Measurements from ENCODE around the gene CST9. TPM values are rescaled to one million over a fixed set of nuclear protein-coding genes. Genes with fewer than 3 reads are reported as not detected.

Gene CST9
- total and polyA plus RNA-seq, 2 of the 8 experiments (the other 6 are each of a cell fraction or from before 2014, with no cell fraction given), result 0.05 to 0.19 TPM

DNA sequence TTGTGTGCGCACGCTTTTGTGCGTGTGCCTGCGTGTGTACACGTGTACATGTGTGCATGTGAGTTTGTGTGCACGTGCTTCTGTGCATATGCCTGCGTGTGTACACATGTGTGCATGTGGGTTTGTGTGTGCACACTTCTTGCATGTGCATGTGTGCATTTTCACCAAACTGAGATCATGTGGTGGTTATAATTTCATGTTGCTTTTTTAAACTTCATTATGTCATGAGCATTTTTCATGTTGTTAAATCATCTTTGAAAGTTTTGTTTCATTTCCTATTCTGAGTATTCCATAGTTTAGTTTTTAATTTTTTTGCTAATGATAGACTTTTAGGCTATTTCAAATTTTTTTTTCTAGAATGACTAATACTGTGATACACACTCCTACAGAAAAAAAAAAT is 38.4 kb upstream of the CST9 start:
- Histone ChIP-seq H2BK20ac (ENCODE audit: low read length) (no peak overlapping the region), H2BK12ac (ENCODE audit: low read depth, low read length) (no peak overlapping the region), H4K8ac (ENCODE audit: extremely low read depth, insufficient read depth, low read length) (no peak overlapping the region), H3K27ac (ENCODE audit: low read depth, low read length) (no peak overlapping the region), H3K4ac (replicated peaks; ENCODE audit: insufficient read length, low read depth, low read length) (peak overlapping the region; percentile 21), H2BK120ac (replicated peaks; ENCODE audit: low read depth, low read length) (peak overlapping the region; percentile 73), H3K56ac (replicated peaks; ENCODE audit: insufficient read length, low read depth, low read length) (no peak overlapping the region), H2AFZ (ENCODE audit: low read length) (no peak overlapping the region), H3K23ac (ENCODE audit: insufficient read length) (no peak overlapping the region), H4K91ac (replicated peaks; ENCODE audit: insufficient read length, low read length) (peak overlapping the region; percentile 63), H4K5ac (ENCODE audit: insufficient read length, low read depth, low read length) (no peak overlapping the region), H4K20me1 (replicated peaks in 1 of 2; ENCODE audit: control insufficient read depth in 1 of 2, insufficient read depth in 2 of 2, low read length in 2 of 2) (no peaks in the 10 kb centered on the region), H3K79me2 (ENCODE audit: control insufficient read depth in 1 of 2, insufficient read depth in 2 of 2, low read length in 2 of 2) (no peaks in the 10 kb centered on the region), H3K27me3 (replicated peaks in 1 of 4; ENCODE audit: control insufficient read depth in 3 of 4, extremely low read depth in 1 of 4, insufficient read depth in 3 of 4, low read length in 3 of 4) (no peaks in the 10 kb centered on the region; a peak in 1 of 7 replicates), H2AK5ac (ENCODE audit: low read depth, low read length) (no peak overlapping the region), H3K79me1 (ENCODE audit: low read depth, low read length) (no peaks in the 10 kb centered on the region), H3K4me2 (ENCODE audit: insufficient read depth in 1 of 2, low read depth in 2 of 2, low read length in 2 of 2) (no peak overlapping the region), H3K4me1 (replicated peaks in 1 of 4; ENCODE audit: control insufficient read depth in 3 of 4, insufficient read depth in 4 of 4, low read length in 3 of 4) (peaks cover 0 to 3% (median 0%) of the 10 kb centered on the region in 4 experiments; a peak in 4 of 7 replicates), H3K14ac (ENCODE audit: insufficient read length) (no peak overlapping the region), H2BK5ac (ENCODE audit: low read depth, low read length) (no peak overlapping the region), H3K18ac (ENCODE audit: extremely low read depth, low read length) (no peak overlapping the region), H2BK15ac (ENCODE audit: low read length) (peak overlapping the region; percentile 55; the same call in 1 of the 2 replicates), H3K9me3 (ENCODE audit: insufficient read depth in 2 of 2, low read depth in 1 of 2, low read length in 1 of 2) (no peaks in the 10 kb centered on the region), H3K4me3 (ENCODE audit: extremely low read depth in 1 of 4, insufficient read depth in 2 of 4, low read depth in 3 of 4, low read length in 4 of 4) (no peak overlapping the region), H3K23me2 (ENCODE audit: low read depth, low read length) (no peaks in the 10 kb centered on the region; the same call in 1 of the 2 replicates), H3K9ac (replicated peaks in 1 of 4; ENCODE audit: extremely low read depth in 1 of 4, low read depth in 3 of 4, low read length in 3 of 4) (no peak overlapping the region), H3K36me3 (ENCODE audit: control insufficient read depth in 2 of 4, insufficient read depth in 4 of 4, low read length in 3 of 4) (no peaks in the 10 kb centered on the region)
- ChIA-PET POLR2A (ENCODE audit: partially characterized antibody) (no interaction called here), CTCF (ENCODE audit: partially characterized antibody) (no interaction called here)
- 90% methylated on average over 7 of the region's 7 CpGs; no CpG with 5 or more reads in 1 of the 2 experiments for WGBS, 2 experiments (ENCODE audit: extremely low coverage in 1 of 2, insufficient coverage in 1 of 2, insufficient read length in 1 of 2, insufficient replicate concordance in 2 of 2, low coverage in 1 of 2, low lambda C conversion rate in 2 of 2, missing lambda C conversion rate in 1 of 2)
- DNase-seq (ENCODE audit: low read depth in 1 of 2, low spot score in 2 of 2) (no peak), FAIRE-seq (no peak)
- TF ChIP-seq CTBP2 (IDR thresholded peaks at IDR 0.05; ENCODE audit: borderline replicate concordance, insufficient read depth, insufficient read length, low read length) (no peak), TCF12 (IDR thresholded peaks at IDR 0.05; ENCODE audit: low read depth, low read length) (no peak), YY1 (IDR thresholded peaks at IDR 0.05; ENCODE audit: low read depth, low read length) (no peak), SP2 (IDR thresholded peaks at IDR 0.05; ENCODE audit: low read length) (no peak), KDM5A (IDR thresholded peaks at IDR 0.05; ENCODE audit: low read length) (no peak), EP300 (IDR thresholded peaks at IDR 0.05; ENCODE audit: borderline replicate concordance in 1 of 2, low read depth in 2 of 2, low read length in 2 of 2) (no peak), SAP30 (IDR thresholded peaks at IDR 0.05; ENCODE audit: insufficient read depth, insufficient replicate concordance, low read length) (no peak), ASH2L (IDR thresholded peaks at IDR 0.05; ENCODE audit: low read length) (no peak), EZH2 (IDR thresholded peaks at IDR 0.05; ENCODE audit: low read depth, low read length, severe bottlenecking) (no peak), SP4 (IDR thresholded peaks at IDR 0.05; ENCODE audit: low read length) (no peak), RXRA (IDR thresholded peaks at IDR 0.05; ENCODE audit: insufficient read depth, low read depth, low read length) (no peak)
- TF ChIP-seq, protein P1, sequence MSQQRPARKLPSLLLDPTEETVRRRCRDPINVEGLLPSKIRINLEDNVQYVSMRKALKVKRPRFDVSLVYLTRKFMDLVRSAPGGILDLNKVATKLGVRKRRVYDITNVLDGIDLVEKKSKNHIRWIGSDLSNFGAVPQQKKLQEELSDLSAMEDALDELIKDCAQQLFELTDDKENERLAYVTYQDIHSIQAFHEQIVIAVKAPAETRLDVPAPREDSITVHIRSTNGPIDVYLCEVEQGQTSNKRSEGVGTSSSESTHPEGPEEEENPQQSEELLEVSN (IDR thresholded peaks at IDR 0.05), result no peak
- TF ChIP-seq, protein P2, sequence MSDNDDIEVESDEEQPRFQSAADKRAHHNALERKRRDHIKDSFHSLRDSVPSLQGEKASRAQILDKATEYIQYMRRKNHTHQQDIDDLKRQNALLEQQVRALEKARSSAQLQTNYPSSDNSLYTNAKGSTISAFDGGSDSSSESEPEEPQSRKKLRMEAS (IDR thresholded peaks at IDR 0.05), result no peak
